OCI-LY7 (cell line): ENCODE results near the gene LGI4.

Source experiments
- EZH2phosphoT487 ChIP-seq: fragments of 200-600 bp; sonication (generic); IDR thresholded peaks from 2 replicates; pipeline ENCODE4 v1.6.1; 2018; ENCODE audit warnings: low read depth, borderline replicate concordance, mild to moderate bottlenecking, mixed run types, antibody characterized with exemption, low read length, moderate library complexity, mixed read lengths
- TF ChIP-seq, protein P1 (sequence below): fragments of 200-600 bp; sonication (generic); conservative IDR thresholded peaks from 2 replicates; pipeline ENCODE4 v1.5.1; 2014; ENCODE audit warnings: mild to moderate bottlenecking, antibody characterized with exemption, low read length, moderate library complexity, mixed read lengths

DNA sequence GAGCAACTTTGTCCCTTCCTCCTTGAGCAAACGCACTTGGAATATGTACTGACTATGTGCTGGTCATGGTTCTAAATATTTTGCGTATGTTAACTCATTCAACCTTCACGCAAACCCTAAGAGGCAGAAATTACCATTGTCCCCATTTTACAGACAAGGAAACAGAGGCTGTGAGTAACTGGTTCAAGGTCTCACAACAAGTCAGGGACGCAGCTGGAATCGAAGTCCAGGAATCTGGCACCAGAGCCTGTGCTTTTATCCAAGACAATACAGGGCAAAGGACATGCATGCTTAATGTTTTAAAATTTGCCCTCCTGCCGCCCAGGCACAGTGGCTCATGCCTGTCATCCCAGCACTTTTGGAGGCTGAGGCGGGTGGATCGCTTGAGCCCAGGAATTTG is 24.7 kb upstream of the LGI4 start:
- no peak for TF ChIP-seq EZH2phosphoT487
- TF ChIP-seq, protein P1, sequence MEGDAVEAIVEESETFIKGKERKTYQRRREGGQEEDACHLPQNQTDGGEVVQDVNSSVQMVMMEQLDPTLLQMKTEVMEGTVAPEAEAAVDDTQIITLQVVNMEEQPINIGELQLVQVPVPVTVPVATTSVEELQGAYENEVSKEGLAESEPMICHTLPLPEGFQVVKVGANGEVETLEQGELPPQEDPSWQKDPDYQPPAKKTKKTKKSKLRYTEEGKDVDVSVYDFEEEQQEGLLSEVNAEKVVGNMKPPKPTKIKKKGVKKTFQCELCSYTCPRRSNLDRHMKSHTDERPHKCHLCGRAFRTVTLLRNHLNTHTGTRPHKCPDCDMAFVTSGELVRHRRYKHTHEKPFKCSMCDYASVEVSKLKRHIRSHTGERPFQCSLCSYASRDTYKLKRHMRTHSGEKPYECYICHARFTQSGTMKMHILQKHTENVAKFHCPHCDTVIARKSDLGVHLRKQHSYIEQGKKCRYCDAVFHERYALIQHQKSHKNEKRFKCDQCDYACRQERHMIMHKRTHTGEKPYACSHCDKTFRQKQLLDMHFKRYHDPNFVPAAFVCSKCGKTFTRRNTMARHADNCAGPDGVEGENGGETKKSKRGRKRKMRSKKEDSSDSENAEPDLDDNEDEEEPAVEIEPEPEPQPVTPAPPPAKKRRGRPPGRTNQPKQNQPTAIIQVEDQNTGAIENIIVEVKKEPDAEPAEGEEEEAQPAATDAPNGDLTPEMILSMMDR = no peak
